ENCODE data around the gene STIM2.

The STIM2 gene

DNA sequence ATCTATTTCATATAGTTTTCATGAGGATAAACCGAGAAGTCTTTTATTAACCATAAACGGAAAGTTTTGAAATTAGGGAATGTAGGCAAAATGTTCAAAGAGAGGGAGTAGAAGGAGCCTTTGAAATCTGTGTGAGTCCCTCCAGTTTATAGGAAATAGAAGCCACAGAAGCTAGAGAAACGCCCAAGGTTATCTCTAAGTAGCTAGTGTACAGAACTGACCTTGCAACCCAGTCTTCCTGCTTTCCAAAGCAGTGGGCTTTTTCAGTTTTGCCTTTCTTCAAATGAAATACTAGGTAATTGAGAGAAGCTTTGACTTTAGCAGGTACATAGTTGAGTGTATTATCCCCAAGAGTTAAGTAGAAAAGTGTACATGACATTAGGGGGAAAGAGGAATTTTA, 39.4 kb downstream of the STIM2 start:
- Histone ChIP-seq H3K79me2 (ENCODE audit: insufficient read depth, low read length) (peaks cover 95% of the 10 kb centered on the region), H3K27ac (ENCODE audit: low read depth, low read length, poor library complexity, severe bottlenecking) (no peak overlapping the region), H3K9ac (ENCODE audit: low read length) (no peak overlapping the region), H4K20me1 (ENCODE audit: insufficient read depth, low read length) (no peaks in the 10 kb centered on the region), H3K27me3 (ENCODE audit: insufficient read depth, low read length) (no peaks in the 10 kb centered on the region), H3K4me1 (ENCODE audit: insufficient read depth, low read length, severe bottlenecking) (peaks cover 12% of the 10 kb centered on the region), H3K9me2 (ENCODE audit: low read depth, low read length) (no peaks in the 10 kb centered on the region), H2AFZ (ENCODE audit: low read length) (no peak overlapping the region), H3K4me2 (ENCODE audit: low read length) (no peak overlapping the region), H3K9me3 (ENCODE audit: low read length) (no peaks in the 10 kb centered on the region), H3K36me3 (ENCODE audit: insufficient read depth, low read length) (no peaks in the 10 kb centered on the region; the same call in 1 of the 2 replicates), H3F3A (ENCODE audit: insufficient read depth, low read length) (no peaks in the 10 kb centered on the region), H3K4me3 (ENCODE audit: low read depth, low read length, poor library complexity, severe bottlenecking) (no peak overlapping the region)
- TF ChIP-seq, protein P1, sequence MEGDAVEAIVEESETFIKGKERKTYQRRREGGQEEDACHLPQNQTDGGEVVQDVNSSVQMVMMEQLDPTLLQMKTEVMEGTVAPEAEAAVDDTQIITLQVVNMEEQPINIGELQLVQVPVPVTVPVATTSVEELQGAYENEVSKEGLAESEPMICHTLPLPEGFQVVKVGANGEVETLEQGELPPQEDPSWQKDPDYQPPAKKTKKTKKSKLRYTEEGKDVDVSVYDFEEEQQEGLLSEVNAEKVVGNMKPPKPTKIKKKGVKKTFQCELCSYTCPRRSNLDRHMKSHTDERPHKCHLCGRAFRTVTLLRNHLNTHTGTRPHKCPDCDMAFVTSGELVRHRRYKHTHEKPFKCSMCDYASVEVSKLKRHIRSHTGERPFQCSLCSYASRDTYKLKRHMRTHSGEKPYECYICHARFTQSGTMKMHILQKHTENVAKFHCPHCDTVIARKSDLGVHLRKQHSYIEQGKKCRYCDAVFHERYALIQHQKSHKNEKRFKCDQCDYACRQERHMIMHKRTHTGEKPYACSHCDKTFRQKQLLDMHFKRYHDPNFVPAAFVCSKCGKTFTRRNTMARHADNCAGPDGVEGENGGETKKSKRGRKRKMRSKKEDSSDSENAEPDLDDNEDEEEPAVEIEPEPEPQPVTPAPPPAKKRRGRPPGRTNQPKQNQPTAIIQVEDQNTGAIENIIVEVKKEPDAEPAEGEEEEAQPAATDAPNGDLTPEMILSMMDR (IDR thresholded peaks at IDR 0.05; ENCODE audit: low read length), result no peak
- TF ChIP-seq EZH2 (IDR thresholded peaks at IDR 0.05; ENCODE audit: borderline replicate concordance, low read length), result no peak

DNA sequence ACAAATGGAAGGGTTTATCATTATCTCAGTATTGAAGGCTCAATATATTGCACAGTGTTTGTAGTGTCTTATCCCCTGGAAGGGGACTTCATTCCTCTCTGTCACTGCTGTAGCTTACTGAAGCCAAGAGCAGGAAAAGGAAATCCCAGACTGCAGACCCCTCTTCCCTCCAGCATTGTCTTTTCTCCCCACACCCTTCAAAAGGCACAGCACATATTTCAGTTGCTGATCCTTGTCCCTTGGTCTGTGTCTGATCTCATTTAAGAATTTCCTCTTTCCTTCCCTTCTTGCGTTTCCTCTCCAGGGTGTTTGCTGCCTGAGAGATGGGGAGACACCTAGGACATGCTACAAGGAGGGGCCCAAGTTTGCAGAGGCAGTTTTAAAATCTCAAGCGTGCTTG, 40.1 kb downstream of the STIM2 start:
- Histone ChIP-seq H3K4me2 (ENCODE audit: low read length) (no peak overlapping the region), H3F3A (ENCODE audit: insufficient read depth, low read length) (no peaks in the 10 kb centered on the region), H3K9ac (ENCODE audit: low read length) (no peak overlapping the region), H3K36me3 (ENCODE audit: insufficient read depth, low read length) (no peaks in the 10 kb centered on the region; the same call in 1 of the 2 replicates), H4K20me1 (ENCODE audit: insufficient read depth, low read length) (no peaks in the 10 kb centered on the region), H3K9me3 (ENCODE audit: low read length) (no peaks in the 10 kb centered on the region), H3K27me3 (ENCODE audit: insufficient read depth, low read length) (no peaks in the 10 kb centered on the region), H3K27ac (ENCODE audit: low read depth, low read length, poor library complexity, severe bottlenecking) (no peak overlapping the region), H3K9me2 (ENCODE audit: low read depth, low read length) (no peaks in the 10 kb centered on the region), H3K4me3 (ENCODE audit: low read depth, low read length, poor library complexity, severe bottlenecking) (no peak overlapping the region), H3K79me2 (ENCODE audit: insufficient read depth, low read length) (peaks cover 97% of the 10 kb centered on the region), H2AFZ (ENCODE audit: low read length) (no peak overlapping the region), H3K4me1 (ENCODE audit: insufficient read depth, low read length, severe bottlenecking) (peaks cover 18% of the 10 kb centered on the region)
- TF ChIP-seq, protein P1 (IDR thresholded peaks at IDR 0.05; ENCODE audit: low read length), result no peak
- TF ChIP-seq EZH2 (IDR thresholded peaks at IDR 0.05; ENCODE audit: borderline replicate concordance, low read length), result no peak

DNA sequence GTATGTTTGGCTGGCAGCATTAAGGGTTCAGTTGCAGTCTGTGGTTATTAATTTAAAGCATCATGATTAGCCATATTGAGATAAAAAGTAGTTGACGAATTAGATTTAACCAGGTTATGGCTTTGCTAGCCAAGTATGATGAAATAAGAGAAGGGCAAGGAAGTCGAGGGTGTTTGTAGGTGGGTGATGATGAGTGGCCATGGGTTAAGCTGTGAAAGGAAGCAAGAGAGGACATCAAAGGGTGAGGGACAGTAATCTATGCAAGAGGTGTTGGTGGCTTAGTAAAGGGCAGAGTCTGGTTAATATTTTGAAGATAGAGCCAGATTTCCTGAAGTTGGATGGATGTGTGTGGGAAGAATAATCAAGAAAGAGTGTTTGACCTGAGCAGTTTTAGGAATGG, 44.5 kb downstream of the STIM2 start:
- peaks cover 78% of the 10 kb centered on the region for H3K79me2 ChIP-seq (ENCODE audit: insufficient read depth, low read length)
- H3K4me3 ChIP-seq (ENCODE audit: low read depth, low read length, poor library complexity, severe bottlenecking), result no peak overlapping the region
- TF ChIP-seq, protein P1 (IDR thresholded peaks at IDR 0.05; ENCODE audit: low read length), result no peak
- TF ChIP-seq EZH2 (IDR thresholded peaks at IDR 0.05; ENCODE audit: borderline replicate concordance, low read length), result no peak
- no peaks in the 10 kb centered on the region for H3K36me3 ChIP-seq (ENCODE audit: insufficient read depth, low read length)
- peaks cover 31% of the 10 kb centered on the region for H3K4me1 ChIP-seq (ENCODE audit: insufficient read depth, low read length, severe bottlenecking)
- no peak overlapping the region for H3K9ac ChIP-seq (ENCODE audit: low read length)
- H4K20me1 ChIP-seq (ENCODE audit: insufficient read depth, low read length), result no peaks in the 10 kb centered on the region
- H2AFZ ChIP-seq (ENCODE audit: low read length), result no peak overlapping the region
- no peaks in the 10 kb centered on the region for H3K27me3 ChIP-seq (ENCODE audit: insufficient read depth, low read length)
- H3K4me2 ChIP-seq (ENCODE audit: low read length), result no peak overlapping the region
- no peaks in the 10 kb centered on the region for H3K9me3 ChIP-seq (ENCODE audit: low read length)
- no peaks in the 10 kb centered on the region for H3F3A ChIP-seq (ENCODE audit: insufficient read depth, low read length)
- H3K27ac ChIP-seq (ENCODE audit: low read depth, low read length, poor library complexity, severe bottlenecking), result no peak overlapping the region
- no peaks in the 10 kb centered on the region for H3K9me2 ChIP-seq (ENCODE audit: low read depth, low read length)

All from OCI-LY1 (cell line).